ENCODE results near the gene DDC.
"Not testable (repeated sequence)": the region's sequence is repeated elsewhere in the genome, so short reads cannot be mapped to it uniquely, and the experiment has no call there.

The DDC gene

GRCh38 chr7:50588937-50589336 is 23.7 kb upstream of the DDC start:
- no peak for DNase-seq

GRCh38 chr7:50587737-50588136 is 22.5 kb upstream of the DDC start:
- DNase-seq, result no peak

- no peak for DNase-seq
Measured at GRCh38 chr7:50584793-50585408, 19.7 kb upstream of the DDC start.

- DNase-seq, result no peak
Measured at GRCh38 chr7:50584386-50584785, 19.2 kb upstream of the DDC start.

- not testable (repeated sequence) for DNase-seq
Measured at GRCh38 chr7:50583295-50583694, 18.1 kb upstream of the DDC start.

- not testable (repeated sequence) for DNase-seq
Measured at GRCh38 chr7:50582271-50582670, 17.1 kb upstream of the DDC start.

GRCh38 chr7:50580666-50581065 is 15.5 kb upstream of the DDC start:
- DNase-seq, result not testable (repeated sequence)

GRCh38 chr7:50580057-50580456 is 14.9 kb upstream of the DDC start:
- no peak for DNase-seq

GRCh38 chr7:50578105-50578504 is 12.9 kb upstream of the DDC start:
- DNase-seq, result not testable (repeated sequence)

- no peak for DNase-seq
Measured at GRCh38 chr7:50577569-50577968, 12.4 kb upstream of the DDC start.

GRCh38 chr7:50576388-50576787 is 11.2 kb upstream of the DDC start:
- DNase-seq, result not testable (repeated sequence)

GRCh38 chr7:50567715-50568261 is 2.6 kb upstream of the DDC start:
- DNase-seq, result no peak

GRCh38 chr7:50565977-50566376 is 772 bp upstream of the DDC start:
- DNase-seq, result no peak

GRCh38 chr7:50565559-50565916 is 333 bp upstream of the DDC start:
- no peak for DNase-seq

- no peak for DNase-seq
Measured at GRCh38 chr7:50564171-50564570, 1.0 kb downstream of the DDC start.

GRCh38 chr7:50562136-50562535 is 3.1 kb downstream of the DDC start:
- no peak for DNase-seq

- DNase-seq, result no peak
Measured at GRCh38 chr7:50560865-50561351, 4.3 kb downstream of the DDC start.

- no peak for DNase-seq
Measured at GRCh38 chr7:50559881-50560280, 5.3 kb downstream of the DDC start.

- DNase-seq, result no peak
Measured at GRCh38 chr7:50558294-50559053, 6.7 kb downstream of the DDC start.

- DNase-seq, result no peak
Measured at GRCh38 chr7:50557099-50557498, 8.1 kb downstream of the DDC start.

- DNase-seq, result no peak
Measured at GRCh38 chr7:50556247-50556991, 8.8 kb downstream of the DDC start.

- DNase-seq, result no peak
Measured at GRCh38 chr7:50555594-50556140, 9.5 kb downstream of the DDC start.
